ENCODE results near the gene PSMC3IP.

- no peak for TF ChIP-seq FOXM1 (IDR thresholded peaks at IDR 0.05; ENCODE audit: borderline replicate concordance, low read depth)
- no peak for TF ChIP-seq RAD21 (IDR thresholded peaks at IDR 0.05; ENCODE audit: low read depth)
- no peak for TF ChIP-seq EP300 (IDR thresholded peaks at IDR 0.05; ENCODE audit: borderline replicate concordance)
- no peak for TF ChIP-seq REST (IDR thresholded peaks at IDR 0.05; ENCODE audit: low read depth)
- no peak for TF ChIP-seq YY1 (IDR thresholded peaks at IDR 0.05; ENCODE audit: low read depth)
- TF ChIP-seq TCF12 (IDR thresholded peaks at IDR 0.05; ENCODE audit: low read depth) = no peak
- TF ChIP-seq TAF1 (IDR thresholded peaks at IDR 0.05; ENCODE audit: low read depth) = no peak
- TF ChIP-seq CREB1 (IDR thresholded peaks at IDR 0.05; ENCODE audit: low read depth) = no peak
Measured at GRCh38 chr17:42548993-42549755, 28.4 kb downstream of the PSMC3IP start.

All from Ishikawa (cell line).